ENCODE measurements around the gene TTC39A.

TTC39A gene

DNA sequence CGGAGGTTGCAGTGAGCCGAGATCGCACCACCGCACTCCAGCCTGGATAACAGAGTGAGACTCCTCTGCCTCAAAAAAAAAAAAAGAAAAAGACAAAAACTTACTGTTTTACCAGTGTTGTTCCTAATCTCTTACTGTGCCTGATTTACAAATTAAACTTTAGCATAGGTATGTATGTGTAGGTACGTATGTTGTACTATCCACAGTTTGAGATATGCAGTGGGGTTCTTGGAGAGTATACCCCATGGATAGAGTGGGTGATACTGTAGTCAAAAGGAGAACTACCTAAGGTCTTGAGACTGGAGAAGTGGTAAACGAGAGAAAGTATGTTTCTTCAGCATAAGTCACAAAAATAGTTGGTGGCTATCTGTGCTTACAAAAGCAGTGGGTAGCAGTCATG is 55.7 kb downstream of the TTC39A start:
- H3K9me3 ChIP-seq (ENCODE audit: low read length), result no peaks in the 10 kb centered on the region
- H3K27me3 ChIP-seq (ENCODE audit: insufficient read depth, low read length), result no peaks in the 10 kb centered on the region
- H3K9me2 ChIP-seq (ENCODE audit: low read depth, low read length), result no peaks in the 10 kb centered on the region
- H4K20me1 ChIP-seq (ENCODE audit: insufficient read depth, low read length), result no peaks in the 10 kb centered on the region
- H3K27ac ChIP-seq (ENCODE audit: low read depth, low read length, poor library complexity, severe bottlenecking), result no peak overlapping the region
- H3K4me3 ChIP-seq (ENCODE audit: low read depth, low read length, poor library complexity, severe bottlenecking), result no peak overlapping the region
- TF ChIP-seq, protein P1, sequence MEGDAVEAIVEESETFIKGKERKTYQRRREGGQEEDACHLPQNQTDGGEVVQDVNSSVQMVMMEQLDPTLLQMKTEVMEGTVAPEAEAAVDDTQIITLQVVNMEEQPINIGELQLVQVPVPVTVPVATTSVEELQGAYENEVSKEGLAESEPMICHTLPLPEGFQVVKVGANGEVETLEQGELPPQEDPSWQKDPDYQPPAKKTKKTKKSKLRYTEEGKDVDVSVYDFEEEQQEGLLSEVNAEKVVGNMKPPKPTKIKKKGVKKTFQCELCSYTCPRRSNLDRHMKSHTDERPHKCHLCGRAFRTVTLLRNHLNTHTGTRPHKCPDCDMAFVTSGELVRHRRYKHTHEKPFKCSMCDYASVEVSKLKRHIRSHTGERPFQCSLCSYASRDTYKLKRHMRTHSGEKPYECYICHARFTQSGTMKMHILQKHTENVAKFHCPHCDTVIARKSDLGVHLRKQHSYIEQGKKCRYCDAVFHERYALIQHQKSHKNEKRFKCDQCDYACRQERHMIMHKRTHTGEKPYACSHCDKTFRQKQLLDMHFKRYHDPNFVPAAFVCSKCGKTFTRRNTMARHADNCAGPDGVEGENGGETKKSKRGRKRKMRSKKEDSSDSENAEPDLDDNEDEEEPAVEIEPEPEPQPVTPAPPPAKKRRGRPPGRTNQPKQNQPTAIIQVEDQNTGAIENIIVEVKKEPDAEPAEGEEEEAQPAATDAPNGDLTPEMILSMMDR (IDR thresholded peaks at IDR 0.05; ENCODE audit: low read length), result no peak
- TF ChIP-seq EZH2 (IDR thresholded peaks at IDR 0.05; ENCODE audit: borderline replicate concordance, low read length), result no peak
- no peaks in the 10 kb centered on the region; the same call in 1 of the 2 replicates for H3K36me3 ChIP-seq (ENCODE audit: insufficient read depth, low read length)
- H3F3A ChIP-seq (ENCODE audit: insufficient read depth, low read length), result no peaks in the 10 kb centered on the region
- H3K4me2 ChIP-seq (ENCODE audit: low read length), result no peak overlapping the region
- H3K79me2 ChIP-seq (ENCODE audit: insufficient read depth, low read length), result no peaks in the 10 kb centered on the region
- H2AFZ ChIP-seq (ENCODE audit: low read length), result no peak overlapping the region
- H3K4me1 ChIP-seq (ENCODE audit: insufficient read depth, low read length, severe bottlenecking), result no peaks in the 10 kb centered on the region
- no peak overlapping the region for H3K9ac ChIP-seq (ENCODE audit: low read length)

DNA sequence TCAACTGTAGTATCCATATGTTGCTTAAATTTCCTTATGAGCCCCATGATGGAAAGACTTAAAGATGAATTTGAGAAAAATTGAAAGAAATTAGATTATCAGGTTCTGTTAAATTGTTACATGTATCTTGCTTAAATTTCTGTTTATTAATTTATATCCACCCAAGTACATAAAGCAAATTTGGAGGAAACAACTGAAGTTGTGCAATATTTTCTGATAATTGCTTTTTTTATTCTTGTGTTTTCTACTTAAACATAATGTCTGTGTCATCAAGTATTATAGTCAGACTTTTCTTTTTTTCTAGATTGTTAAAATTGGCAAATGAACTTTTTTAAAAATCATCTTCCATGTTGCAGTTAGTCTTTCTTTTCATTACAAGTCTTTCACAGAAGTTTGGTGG is 57.4 kb downstream of the TTC39A start:
- Histone ChIP-seq H3K4me1 (ENCODE audit: insufficient read depth, low read length, severe bottlenecking) (no peaks in the 10 kb centered on the region), H3K9me2 (ENCODE audit: low read depth, low read length) (no peaks in the 10 kb centered on the region), H3K4me3 (ENCODE audit: low read depth, low read length, poor library complexity, severe bottlenecking) (no peak overlapping the region), H3K9ac (ENCODE audit: low read length) (no peak overlapping the region), H3K36me3 (ENCODE audit: insufficient read depth, low read length) (no peaks in the 10 kb centered on the region; the same call in 1 of the 2 replicates), H3K9me3 (ENCODE audit: low read length) (no peaks in the 10 kb centered on the region), H3K79me2 (ENCODE audit: insufficient read depth, low read length) (no peaks in the 10 kb centered on the region), H3K27me3 (ENCODE audit: insufficient read depth, low read length) (no peaks in the 10 kb centered on the region), H3K27ac (ENCODE audit: low read depth, low read length, poor library complexity, severe bottlenecking) (no peak overlapping the region), H4K20me1 (ENCODE audit: insufficient read depth, low read length) (no peaks in the 10 kb centered on the region), H3F3A (ENCODE audit: insufficient read depth, low read length) (no peaks in the 10 kb centered on the region), H2AFZ (ENCODE audit: low read length) (no peak overlapping the region), H3K4me2 (ENCODE audit: low read length) (no peak overlapping the region)
- TF ChIP-seq, protein P1 (IDR thresholded peaks at IDR 0.05; ENCODE audit: low read length), result no peak
- TF ChIP-seq EZH2 (IDR thresholded peaks at IDR 0.05; ENCODE audit: borderline replicate concordance, low read length), result no peak

DNA sequence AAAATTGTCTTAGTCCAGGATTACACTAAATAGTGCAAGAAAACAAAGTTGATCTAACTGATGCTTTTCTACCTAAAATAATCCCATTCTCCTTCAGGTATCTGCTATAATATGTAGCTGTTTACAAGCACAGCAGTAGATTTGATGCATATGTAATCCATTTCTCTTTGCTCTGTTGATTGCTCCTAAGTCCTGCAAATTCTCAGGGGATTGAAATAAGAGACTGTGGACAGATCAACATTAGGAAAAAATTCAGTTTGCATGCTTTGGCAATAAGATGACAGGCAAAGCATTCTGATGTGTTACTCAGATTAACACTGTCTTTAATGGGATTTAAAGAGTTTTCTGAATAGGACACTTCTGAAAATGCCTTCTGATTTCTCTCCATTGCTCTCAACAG is 59.6 kb downstream of the TTC39A start:
- no peak overlapping the region for H3K9ac ChIP-seq (ENCODE audit: low read length)
- H4K20me1 ChIP-seq (ENCODE audit: insufficient read depth, low read length), result no peaks in the 10 kb centered on the region
- no peak overlapping the region for H3K27ac ChIP-seq (ENCODE audit: low read depth, low read length, poor library complexity, severe bottlenecking)
- H3K36me3 ChIP-seq (ENCODE audit: insufficient read depth, low read length), result no peaks in the 10 kb centered on the region; the same call in 1 of the 2 replicates
- H3F3A ChIP-seq (ENCODE audit: insufficient read depth, low read length), result no peaks in the 10 kb centered on the region
- TF ChIP-seq, protein P1 (IDR thresholded peaks at IDR 0.05; ENCODE audit: low read length), result no peak
- no peak for TF ChIP-seq EZH2 (IDR thresholded peaks at IDR 0.05; ENCODE audit: borderline replicate concordance, low read length)
- H3K27me3 ChIP-seq (ENCODE audit: insufficient read depth, low read length), result no peaks in the 10 kb centered on the region
- no peaks in the 10 kb centered on the region for H3K4me1 ChIP-seq (ENCODE audit: insufficient read depth, low read length, severe bottlenecking)
- no peaks in the 10 kb centered on the region for H3K9me3 ChIP-seq (ENCODE audit: low read length)
- no peak overlapping the region for H3K4me3 ChIP-seq (ENCODE audit: low read depth, low read length, poor library complexity, severe bottlenecking)
- no peak overlapping the region for H3K4me2 ChIP-seq (ENCODE audit: low read length)
- H3K9me2 ChIP-seq (ENCODE audit: low read depth, low read length), result no peaks in the 10 kb centered on the region
- no peak overlapping the region for H2AFZ ChIP-seq (ENCODE audit: low read length)
- no peaks in the 10 kb centered on the region for H3K79me2 ChIP-seq (ENCODE audit: insufficient read depth, low read length)
